Muscle of arm (tissue), 12 donors: ENCODE data around the gene BTBD16. TPM values are rescaled to one million over a fixed set of nuclear protein-coding genes. Genes with fewer than 3 reads are reported as not detected.

Experiments
- DNase-seq: peaks from one replicate; pipeline ENCODE4 v3.0.0-alpha.2; 2013
- polyA plus RNA-seq, 12 donors: library from polyadenylated mRNA; unstranded; fragments of 120-200 nt; gene quantifications; one replicate each; pipeline ENCODE4 v1.2.1, GENCODE V29; 2013; ENCODE audit not compliant: insufficient read length in 12 of 12

BTBD16 gene
- polyA plus RNA-seq, 12 donors, result 0.09 to 0.90 (median 0.25) TPM; not detected in 6

- DNase-seq, result no peak
These were observed 23.7 kb downstream of the BTBD16 start for GRCh38 chr10:122294511-122295450.

GRCh38 chr10:122295451-122295809, 24.3 kb downstream of the BTBD16 start:
- DNase-seq, result no peak

- no peak for DNase-seq
These were observed 25.4 kb downstream of the BTBD16 start for GRCh38 chr10:122296363-122297120.

GRCh38 chr10:122297583-122297982, 26.5 kb downstream of the BTBD16 start:
- DNase-seq, result no peak

- no peak for DNase-seq
These were observed 27.1 kb downstream of the BTBD16 start for GRCh38 chr10:122298206-122298597.

- DNase-seq, result peak; percentile 83
These were observed 27.7 kb downstream of the BTBD16 start for GRCh38 chr10:122298598-122299301.

- DNase-seq, result no peak
These were observed 28.5 kb downstream of the BTBD16 start for GRCh38 chr10:122299423-122300075.

- no peak for DNase-seq
These were observed 30.1 kb downstream of the BTBD16 start for GRCh38 chr10:122301055-122301810.

- DNase-seq, result no peak
These were observed 30.7 kb downstream of the BTBD16 start for GRCh38 chr10:122301811-122302115.

GRCh38 chr10:122302315-122302714, 31.2 kb downstream of the BTBD16 start:
- DNase-seq, result no peak

- no peak for DNase-seq
These were observed 32.4 kb downstream of the BTBD16 start for GRCh38 chr10:122303271-122304053.

- no peak for DNase-seq
These were observed 33.0 kb downstream of the BTBD16 start for GRCh38 chr10:122304054-122304579.

GRCh38 chr10:122306282-122306681, 35.2 kb downstream of the BTBD16 start:
- no peak for DNase-seq

- DNase-seq, result no peak
These were observed 35.6 kb downstream of the BTBD16 start for GRCh38 chr10:122306744-122307143.

- peak; percentile 92 for DNase-seq
These were observed 36.7 kb downstream of the BTBD16 start for GRCh38 chr10:122307669-122308416.

GRCh38 chr10:122308417-122309141, 37.5 kb downstream of the BTBD16 start:
- no peak for DNase-seq

- no peak for DNase-seq
These were observed 39.4 kb downstream of the BTBD16 start for GRCh38 chr10:122310311-122311050.

GRCh38 chr10:122311051-122311410, 39.9 kb downstream of the BTBD16 start:
- no peak for DNase-seq
